Type B pancreatic cell (in vitro differentiated cells): ENCODE measurements around the gene RASSF7. TPM values are rescaled to one million over a fixed set of nuclear protein-coding genes. Genes with fewer than 3 reads are reported as not detected.
"Not testable (repeated sequence)": the region's sequence is repeated elsewhere in the genome, so short reads cannot be mapped to it uniquely, and the experiment has no call there.

Experiments used
- DNase-seq: peaks from one replicate; pipeline ENCODE4 v3.0.0; 2021; ENCODE audit warnings: mixed read lengths; ENCODE audit not compliant: unreplicated experiment; ENCODE audit errors: extremely low spot score
- H3K27ac Mint-ChIP-seq: 2 replicates; pipeline ENCODE4 v1.8.0; 2021; ENCODE audit warnings: mild to moderate bottlenecking, mixed read lengths
- H3K27me3 Mint-ChIP-seq: 2 replicates; pipeline ENCODE4 v1.8.0; 2021; ENCODE audit warnings: mixed read lengths
- H3K36me3 Mint-ChIP-seq: 2 replicates; pipeline ENCODE4 v1.8.0; 2021; ENCODE audit warnings: mixed read lengths
- H3K4me1 Mint-ChIP-seq: one replicate; pipeline ENCODE4 v1.8.0; 2021; ENCODE audit warnings: mixed read lengths; ENCODE audit not compliant: unreplicated experiment
- H3K4me3 Mint-ChIP-seq: 2 replicates; pipeline ENCODE4 v1.8.0; 2021; ENCODE audit warnings: mild to moderate bottlenecking, mixed read lengths
- H3K9me3 Mint-ChIP-seq: 2 replicates; pipeline ENCODE4 v1.8.0; 2021; ENCODE audit warnings: mixed read lengths
- total RNA-seq: library from RNA; stranded (reverse); gene quantifications from 2 replicates; pipeline ENCODE4 v1.2.1, GENCODE V29; 2021; ENCODE audit warnings: low replicate concordance
- TF ChIP-seq, protein P1 (sequence below): fragments of 200-600 bp; sonication (generic); conservative IDR thresholded peaks from 2 replicates; pipeline ENCODE4 v1.5.0; 2021; ENCODE audit warnings: antibody characterized with exemption, mild to moderate bottlenecking

Gene RASSF7
- total RNA-seq, 1 donor from 2014 or later, result 35.7 TPM

DNA sequence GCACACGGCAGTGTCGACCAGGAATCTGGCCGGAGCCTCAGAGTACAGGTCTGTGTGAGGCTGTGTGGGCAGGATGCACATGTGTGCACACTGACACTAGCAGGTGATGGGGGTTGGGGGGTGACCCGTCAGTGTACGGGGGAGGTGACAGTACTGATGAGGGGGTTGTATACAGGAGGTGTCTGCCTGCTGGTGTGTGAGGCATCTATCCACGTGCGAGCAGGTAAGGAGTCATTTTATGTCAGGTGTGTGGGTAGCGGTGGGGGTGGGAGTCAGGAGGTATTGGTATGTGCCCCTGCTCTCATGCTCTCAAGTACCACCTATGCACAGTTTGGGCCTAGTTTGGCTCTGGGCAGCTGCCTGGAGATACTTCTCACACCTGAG lies 11.0 kb downstream of the RASSF7 start:
- peaks cover 14% of the 10 kb centered on the region for H3K4me1 Mint-ChIP-seq
- H3K4me3 Mint-ChIP-seq, result peak overlapping the region; percentile 28
- no peaks in the 10 kb centered on the region for H3K9me3 Mint-ChIP-seq
- H3K36me3 Mint-ChIP-seq, result no peaks in the 10 kb centered on the region
- H3K27me3 Mint-ChIP-seq, result peaks cover 13% of the 10 kb centered on the region
- TF ChIP-seq, protein P1, sequence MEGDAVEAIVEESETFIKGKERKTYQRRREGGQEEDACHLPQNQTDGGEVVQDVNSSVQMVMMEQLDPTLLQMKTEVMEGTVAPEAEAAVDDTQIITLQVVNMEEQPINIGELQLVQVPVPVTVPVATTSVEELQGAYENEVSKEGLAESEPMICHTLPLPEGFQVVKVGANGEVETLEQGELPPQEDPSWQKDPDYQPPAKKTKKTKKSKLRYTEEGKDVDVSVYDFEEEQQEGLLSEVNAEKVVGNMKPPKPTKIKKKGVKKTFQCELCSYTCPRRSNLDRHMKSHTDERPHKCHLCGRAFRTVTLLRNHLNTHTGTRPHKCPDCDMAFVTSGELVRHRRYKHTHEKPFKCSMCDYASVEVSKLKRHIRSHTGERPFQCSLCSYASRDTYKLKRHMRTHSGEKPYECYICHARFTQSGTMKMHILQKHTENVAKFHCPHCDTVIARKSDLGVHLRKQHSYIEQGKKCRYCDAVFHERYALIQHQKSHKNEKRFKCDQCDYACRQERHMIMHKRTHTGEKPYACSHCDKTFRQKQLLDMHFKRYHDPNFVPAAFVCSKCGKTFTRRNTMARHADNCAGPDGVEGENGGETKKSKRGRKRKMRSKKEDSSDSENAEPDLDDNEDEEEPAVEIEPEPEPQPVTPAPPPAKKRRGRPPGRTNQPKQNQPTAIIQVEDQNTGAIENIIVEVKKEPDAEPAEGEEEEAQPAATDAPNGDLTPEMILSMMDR, result no peak
- H3K27ac Mint-ChIP-seq, result peak overlapping the region; percentile 94
- no peak for DNase-seq

DNA sequence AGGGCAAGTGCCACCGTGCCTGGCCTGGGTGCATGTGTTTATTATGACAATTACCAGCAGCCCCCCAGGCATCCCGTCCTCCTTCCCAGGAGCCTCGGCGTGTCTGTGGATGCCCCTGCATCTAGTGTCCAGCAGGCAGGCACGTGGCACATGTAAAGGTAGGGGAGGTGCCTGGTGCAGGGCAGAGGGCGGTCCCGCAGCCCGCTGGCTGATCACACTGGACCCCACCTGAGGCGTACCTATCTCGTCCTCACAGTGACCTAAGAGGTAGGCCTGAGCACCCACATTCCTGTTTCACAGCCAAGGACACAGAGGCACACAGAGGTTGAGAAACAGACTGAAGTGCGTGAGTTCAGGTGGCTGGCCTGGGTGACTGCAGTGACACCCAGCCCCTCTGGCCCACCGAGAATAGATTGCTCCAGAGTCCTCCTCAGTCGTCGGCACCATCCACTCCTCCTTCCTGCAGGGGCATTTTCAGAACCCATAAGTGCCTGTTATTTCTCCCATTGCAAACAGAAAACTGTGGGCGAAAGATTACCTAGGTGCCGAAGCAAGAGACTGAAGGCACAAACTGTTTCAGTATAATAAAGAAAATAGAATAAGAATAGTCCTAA lies 12.5 kb downstream of the RASSF7 start:
- Mint-ChIP-seq H3K36me3 (no peaks in the 10 kb centered on the region), H3K27me3 (peaks cover 13% of the 10 kb centered on the region), H3K4me3 (peak overlapping the region; percentile 25), H3K9me3 (no peaks in the 10 kb centered on the region), H3K4me1 (peaks cover 14% of the 10 kb centered on the region), H3K27ac (peak overlapping the region; percentile 50)
- no peak for DNase-seq
- TF ChIP-seq, protein P1, result no peak

DNA sequence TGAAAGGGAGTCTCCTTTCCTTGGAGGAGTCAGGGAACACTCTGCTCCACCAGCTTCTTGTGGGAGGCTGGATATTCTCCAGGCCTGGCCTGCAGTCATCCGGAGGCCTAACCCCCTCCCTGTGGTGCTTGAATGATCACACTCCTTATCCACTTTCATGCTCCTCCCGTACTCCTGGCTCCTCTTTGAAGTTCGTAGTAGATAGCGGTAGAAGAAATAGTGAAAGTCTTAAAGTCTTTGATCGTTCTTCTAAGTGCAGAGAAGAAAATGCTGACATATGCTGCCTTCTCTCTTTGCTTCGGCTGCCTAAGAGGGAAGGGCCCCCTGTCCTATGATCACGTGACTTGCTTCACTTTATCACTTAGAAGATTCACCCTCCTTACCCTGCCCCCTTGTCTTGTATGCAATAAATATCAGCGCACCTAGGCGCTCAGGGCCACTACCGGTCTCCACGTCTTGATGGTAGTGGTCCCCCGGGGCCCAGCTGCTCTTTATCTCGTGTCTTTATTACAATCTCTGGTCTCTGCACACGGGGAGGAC lies 13.3 kb downstream of the RASSF7 start:
- Mint-ChIP-seq H3K27me3 (peaks cover 13% of the 10 kb centered on the region), H3K27ac (peak overlapping the region; percentile 96), H3K4me3 (peak overlapping the region; percentile 94), H3K4me1 (peaks cover 14% of the 10 kb centered on the region)
- H3K36me3 Mint-ChIP-seq, DNase-seq, H3K9me3 Mint-ChIP-seq: not testable (repeated sequence)

DNA sequence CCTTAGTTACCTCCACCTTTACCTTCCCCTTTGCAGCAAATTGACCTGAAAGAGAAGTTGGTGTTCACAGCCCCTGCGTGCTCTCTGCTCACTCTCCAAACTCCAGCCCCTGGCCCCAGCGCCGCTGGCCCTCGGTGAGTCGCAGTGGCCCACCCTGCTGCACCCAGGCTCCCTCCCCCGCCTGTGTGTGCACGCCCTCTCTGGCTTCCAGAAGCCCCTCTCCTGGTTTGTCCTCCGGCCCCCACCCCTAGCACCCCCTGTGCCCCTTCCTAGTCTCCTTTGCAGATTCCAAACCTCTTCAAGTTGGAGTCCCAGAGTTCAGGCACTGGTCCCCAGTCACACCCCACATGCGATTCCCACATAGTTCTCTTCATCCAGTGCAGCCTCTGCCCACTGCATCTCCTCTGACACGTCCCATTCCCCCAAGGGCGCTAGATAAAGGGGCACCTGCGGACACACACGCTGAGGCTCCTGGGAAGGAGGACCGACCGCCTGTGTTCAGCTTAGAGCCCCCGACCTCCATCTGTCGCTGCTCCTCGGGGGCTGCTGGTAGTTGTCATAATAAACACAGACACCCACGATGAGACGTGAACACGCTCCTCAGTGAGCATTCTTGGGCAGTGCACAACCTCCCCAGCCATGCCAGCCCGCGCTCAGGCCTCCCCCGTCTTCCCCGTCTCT lies 14.0 kb downstream of the RASSF7 start:
- Mint-ChIP-seq H3K4me3 (peak overlapping the region; percentile 94), H3K36me3 (no peaks in the 10 kb centered on the region), H3K4me1 (peaks cover 16% of the 10 kb centered on the region), H3K9me3 (no peaks in the 10 kb centered on the region), H3K27ac (peak overlapping the region; percentile 96), H3K27me3 (peaks cover 13% of the 10 kb centered on the region)
- TF ChIP-seq, protein P1, result no peak
- DNase-seq, result no peak

DNA sequence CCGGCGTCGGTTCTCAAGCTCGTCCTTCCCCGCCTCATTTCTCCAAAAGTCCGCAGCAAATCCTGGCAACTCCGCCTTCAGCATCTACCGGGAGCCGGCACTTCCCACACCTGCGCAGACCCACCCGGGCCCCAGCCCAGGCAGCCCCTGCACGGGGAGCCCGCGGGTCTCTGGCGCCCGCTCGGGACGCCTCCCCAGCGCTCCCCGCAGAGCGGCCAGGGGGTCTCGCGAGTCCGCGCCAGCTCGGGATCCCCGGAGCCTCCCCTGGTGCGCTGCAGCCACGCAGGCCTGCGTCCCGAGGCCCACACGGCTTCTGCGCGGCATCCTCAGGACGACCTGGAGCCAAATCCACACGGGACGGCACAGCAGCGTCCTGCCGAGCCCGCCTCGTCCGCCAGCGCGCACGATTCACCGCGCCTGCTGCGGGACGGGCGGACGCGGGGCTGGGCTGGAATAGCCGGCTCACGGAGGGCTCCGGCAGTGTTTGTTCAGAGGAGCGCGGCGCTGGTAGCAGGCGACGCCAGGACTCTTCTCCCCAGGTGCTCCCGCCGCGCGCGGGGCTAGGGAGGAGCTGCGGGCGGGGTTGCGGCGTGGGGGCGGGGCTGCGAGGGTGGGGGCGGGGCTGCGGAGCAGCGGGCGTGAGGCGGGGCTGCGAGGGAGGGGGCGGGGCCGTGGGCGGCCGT lies 14.7 kb downstream of the RASSF7 start:
- peaks cover 20% of the 10 kb centered on the region for H3K4me1 Mint-ChIP-seq
- H3K36me3 Mint-ChIP-seq, result no peaks in the 10 kb centered on the region
- H3K27me3 Mint-ChIP-seq, result peaks cover 13% of the 10 kb centered on the region
- peak; percentile 85 for DNase-seq
- no peaks in the 10 kb centered on the region for H3K9me3 Mint-ChIP-seq
- TF ChIP-seq, protein P1, result no peak
- peak overlapping the region; percentile 94 for H3K4me3 Mint-ChIP-seq
- peak overlapping the region; percentile 96 for H3K27ac Mint-ChIP-seq
